G401.6 (cell line): ENCODE results near the gene ANKRD39.

Experiments
- FAIRE-seq: peaks from 2 replicates; lab custom pipeline; 2012; peaks lifted over from hg19 to GRCh38; lab: Jason Lieb, UNC

Gene ANKRD39

DNA sequence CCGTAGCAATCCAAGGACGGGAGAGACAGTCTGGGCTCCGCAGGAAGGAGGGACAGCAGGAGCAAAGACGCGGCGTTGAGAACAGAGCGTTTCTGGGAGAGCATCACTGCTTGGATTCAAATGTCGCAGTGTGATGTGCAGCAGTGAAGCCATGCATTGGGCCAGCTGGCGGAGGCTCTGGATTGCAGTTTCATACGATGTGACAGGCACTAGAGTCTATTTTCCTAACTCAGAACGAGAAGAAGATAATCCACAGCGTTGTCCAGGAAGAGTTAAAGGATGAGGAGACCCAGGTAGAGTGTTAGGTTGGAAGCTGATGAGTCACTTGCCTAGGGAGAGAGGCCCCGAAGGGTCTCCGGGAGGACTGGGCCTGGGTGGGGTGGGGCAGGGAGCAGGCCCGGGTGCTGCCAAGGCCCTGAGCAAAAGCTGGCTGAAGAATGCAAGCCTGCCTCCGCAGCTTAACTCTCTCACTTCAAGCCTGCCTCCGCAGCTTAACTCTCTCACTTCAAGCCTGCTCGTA is 29.7 kb upstream of the ANKRD39 start:
- FAIRE-seq, result no peak

DNA sequence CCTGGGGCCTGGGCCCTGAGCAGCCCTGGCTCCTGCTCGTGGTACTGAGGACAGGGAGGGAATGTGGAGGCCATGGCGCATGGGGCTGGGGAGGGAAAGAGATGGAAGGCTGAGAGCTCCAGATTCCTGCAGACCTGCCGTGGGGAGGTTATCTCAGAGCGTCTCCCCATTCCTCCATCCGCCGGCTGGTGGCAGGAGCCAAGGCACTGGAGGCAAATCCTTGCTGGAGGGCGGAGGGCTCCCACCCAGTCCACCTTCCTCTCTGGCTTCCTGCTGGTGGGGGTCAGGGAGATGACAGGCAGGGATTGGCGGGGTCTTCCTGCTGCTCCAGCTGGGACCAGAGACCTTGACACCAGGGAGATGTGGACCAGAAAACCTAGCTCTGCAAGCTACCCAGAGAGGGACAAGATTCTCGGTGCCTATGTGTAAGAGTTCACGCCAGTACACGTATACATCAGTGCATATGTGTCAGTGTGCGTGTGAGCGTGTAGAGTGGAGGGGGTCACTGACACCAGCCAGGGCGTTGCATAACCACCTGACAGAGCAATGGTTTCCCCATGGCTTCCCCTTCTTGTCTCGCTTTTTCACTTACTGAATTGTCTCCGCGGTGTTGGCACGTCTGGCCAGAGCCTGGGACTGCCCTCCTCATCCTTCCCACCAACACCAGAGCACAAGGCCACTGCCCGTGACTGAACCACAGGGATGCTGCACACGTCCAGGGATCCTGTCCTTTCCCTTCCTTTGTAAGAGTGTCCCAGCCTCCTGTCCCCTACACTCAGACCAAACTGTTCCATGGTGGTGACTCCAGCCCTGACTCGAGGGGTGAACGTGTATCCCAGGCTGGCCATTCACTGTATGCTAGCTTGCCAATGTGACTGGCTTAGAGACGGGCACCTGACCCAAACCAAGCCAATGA is 27.9 kb upstream of the ANKRD39 start:
- FAIRE-seq, result no peak

DNA sequence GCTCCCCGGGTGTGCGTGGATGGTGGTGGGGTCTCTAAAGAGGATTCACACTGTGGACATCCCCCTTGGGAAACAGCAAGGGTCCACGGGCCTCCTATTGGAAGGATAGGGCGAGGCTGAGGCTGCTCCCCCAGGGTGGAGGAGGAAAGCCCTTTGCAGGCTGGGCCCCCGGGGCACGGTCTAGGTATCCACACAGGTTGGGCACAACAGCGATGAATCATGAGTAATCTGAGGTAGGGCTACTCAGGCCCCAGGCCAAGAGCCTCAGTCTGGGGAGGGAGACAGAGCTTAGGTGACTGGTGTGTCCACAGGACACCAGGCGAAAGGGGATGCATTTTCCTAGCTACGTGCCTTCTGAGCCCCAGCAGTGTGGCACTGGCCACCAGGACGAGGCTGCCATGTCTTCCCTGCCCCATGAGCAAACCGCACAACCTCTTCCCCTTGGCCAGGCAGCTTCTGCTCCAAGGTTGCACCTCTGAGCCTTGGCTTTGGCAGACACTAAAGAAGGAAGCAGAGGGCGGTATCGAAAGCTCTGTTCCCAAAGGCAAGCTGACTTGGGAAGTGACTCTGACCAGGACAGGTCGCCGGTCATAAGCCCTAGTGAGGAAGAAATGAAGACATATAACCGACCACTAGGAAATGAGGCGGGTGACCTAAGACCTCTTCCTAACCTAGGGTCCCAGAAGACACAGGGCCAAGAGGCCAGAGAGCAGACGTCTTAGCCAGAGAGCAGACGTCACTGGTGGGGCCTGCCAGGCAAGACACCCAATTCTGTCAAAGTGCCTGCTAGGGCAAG is 26.7 kb upstream of the ANKRD39 start:
- no peak for FAIRE-seq

DNA sequence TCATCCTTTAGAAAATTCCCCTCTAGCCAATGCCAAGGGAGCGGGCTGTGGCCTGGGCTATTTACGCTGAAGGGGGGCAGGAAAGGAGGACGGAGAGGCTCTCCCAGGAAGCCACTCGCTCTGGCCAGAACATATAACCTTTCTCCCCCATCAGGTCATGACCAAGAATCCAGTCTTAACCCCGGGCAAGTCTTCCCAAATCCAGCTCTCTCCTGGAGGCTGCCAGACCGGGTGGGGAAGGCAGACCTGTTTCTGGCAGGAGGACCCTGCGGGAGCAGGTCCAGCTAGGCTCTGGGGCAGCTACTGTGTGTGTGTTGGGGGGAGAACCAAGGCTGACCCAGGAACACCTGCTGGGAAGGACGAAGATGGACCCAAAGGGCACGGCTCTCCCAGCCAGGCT is 25.5 kb upstream of the ANKRD39 start:
- no peak for FAIRE-seq

DNA sequence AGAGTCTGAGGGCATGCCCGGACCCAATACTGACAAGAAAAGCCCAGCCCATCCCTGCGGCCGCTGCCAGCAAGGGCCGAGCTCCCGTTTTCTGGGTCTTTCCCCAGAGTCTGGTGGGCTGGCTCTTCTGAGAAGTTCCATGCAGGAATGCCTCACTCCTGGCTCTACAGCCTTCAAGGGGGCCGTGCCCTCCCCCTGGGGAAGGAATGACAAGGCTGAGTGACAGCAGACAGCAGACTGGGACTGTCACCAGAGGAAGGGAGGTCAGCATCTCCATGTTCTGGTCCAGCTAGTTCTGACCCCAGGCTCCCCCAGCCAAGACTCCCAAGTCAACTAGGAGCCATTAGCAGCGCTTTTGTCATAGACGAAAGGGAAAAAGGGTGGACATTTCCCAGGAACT is 25.1 kb upstream of the ANKRD39 start:
- no peak for FAIRE-seq

DNA sequence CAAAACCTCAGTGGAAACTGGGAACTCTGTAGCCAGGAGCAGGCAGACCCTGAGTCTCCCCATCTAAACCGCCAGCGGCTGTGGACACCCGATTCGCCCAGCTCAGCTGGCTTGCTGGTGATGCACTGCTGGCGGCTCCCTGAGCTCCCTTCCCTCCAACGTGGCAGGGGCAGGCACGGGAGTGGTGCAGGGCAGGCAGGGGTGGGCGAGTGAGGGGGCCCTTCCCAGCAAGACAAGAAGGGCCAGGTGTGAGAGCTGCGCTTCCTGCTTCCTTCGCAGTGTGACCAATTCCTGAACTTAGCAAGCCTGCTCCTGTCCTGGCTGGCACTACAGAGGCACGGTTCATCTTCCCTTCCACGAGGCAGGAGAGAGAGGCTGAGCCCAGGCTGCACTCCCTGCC is 24.4 kb upstream of the ANKRD39 start:
- FAIRE-seq, result no peak

DNA sequence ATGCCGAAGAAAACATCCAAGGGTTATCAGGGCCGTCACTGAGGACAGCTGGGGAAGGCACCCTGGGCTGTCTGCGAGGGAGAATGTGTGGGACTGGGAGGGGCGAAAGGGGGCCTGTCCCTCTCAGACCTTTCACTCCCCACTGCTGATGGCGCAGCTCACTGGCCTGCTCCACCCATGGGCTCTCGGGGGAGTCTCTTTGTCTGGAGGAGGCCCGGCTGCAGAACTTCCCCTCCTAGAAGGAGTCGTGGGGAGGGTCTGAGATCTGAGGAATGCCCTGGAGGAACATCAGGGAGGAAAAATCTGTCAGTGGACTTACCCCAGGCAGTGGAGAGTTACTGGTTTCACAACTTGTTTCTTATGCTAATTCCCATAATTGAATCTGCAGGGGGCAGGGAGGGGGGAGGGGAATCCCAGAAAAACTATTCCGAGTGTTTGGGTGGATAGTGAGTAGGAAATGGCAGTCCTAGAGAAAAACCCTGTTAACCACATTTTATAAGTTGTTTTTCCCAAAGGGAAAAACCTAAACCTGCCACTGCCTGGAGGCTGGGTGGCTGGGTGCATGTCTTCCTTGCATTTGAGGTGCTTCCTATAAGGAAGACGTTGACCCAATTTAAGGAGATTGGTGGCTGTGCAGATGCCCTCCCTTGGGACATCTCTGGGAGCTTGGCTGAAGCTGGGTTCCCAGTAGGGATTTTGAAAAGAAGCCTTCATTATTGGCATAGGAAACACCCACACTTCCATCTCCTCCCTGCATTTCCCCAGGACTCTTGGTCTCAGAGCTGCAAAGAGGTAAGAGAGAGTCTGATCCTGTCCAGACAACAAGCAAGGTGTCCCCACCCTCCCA is 23.8 kb upstream of the ANKRD39 start:
- no peak for FAIRE-seq

DNA sequence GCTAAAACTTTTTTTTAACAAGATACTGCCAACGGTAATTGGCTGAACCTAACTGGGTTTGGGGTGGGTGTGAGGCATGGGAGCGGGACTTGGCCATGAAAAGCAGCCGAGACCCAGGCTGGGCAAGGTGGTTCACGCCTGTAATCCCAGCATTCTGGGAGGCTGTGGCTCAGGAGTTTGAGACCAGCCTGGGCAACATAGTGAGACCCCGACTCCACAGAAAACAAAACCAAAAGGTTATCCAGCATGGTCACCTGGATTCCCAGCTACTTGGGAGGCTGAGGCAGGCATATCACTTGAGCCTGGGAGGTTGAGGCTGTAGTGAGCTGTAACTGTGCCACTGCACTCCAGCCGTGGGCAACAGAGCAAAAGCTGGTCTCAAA is 23.1 kb upstream of the ANKRD39 start:
- FAIRE-seq, result no peak

DNA sequence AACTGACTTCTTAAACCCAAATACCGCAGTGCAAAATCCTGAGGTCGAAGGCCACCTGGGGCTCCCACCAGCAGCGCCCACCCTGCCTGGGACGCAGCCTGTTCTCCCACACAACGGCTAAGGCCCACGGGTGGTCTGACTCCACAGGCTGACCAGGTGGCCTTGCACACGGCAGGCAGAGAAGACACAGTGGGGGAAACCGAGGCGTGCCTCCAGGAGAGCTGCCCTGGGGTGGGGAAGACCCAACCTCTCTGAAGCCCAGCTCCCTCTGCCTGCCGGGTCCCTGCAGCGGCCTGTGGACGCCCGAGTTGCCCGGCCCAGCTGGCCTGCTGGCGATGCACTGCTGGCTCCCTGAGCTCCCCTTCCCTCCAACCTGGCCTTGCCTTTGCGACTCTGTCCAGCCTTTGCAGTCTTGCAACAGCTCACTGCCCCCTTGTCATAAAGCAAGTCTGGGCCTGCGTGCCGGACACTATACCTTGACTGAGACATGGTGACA is 21.8 kb upstream of the ANKRD39 start:
- no peak for FAIRE-seq

DNA sequence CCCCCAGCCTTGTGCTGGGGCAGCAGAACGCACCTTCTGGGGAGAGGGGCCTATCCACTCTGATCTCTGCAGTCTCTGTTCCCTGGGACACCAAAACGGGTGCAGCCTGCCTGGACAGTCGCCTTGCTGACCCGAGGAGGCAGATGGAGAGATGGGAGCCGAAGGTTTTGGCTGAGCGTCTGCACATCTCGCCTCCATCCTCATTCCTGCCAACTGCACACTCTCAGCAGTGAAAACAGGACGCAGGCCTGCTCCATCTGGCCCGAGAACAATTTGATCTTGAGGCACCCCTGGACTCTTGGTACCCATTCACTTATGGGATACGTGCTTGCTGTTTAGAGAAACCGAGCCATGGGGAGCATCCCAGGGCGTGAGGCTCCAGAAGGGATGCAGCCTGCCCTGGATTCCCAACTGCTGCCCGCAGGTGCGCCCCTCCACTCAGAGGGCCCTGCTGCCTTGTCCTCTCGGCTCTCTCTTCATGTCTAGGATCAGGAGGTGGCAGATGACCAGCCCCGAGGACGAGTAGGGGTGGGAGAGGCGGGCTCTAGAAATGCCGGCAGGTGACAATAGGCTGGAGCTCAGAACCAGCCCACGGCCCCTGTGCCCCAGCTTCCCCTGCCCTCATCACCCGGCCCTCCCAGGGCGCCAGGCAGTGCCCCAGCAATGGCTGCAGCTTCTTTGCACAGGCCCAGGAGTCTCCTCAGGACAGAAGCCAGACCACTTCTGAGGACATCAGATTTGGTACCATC is 21.2 kb upstream of the ANKRD39 start:
- FAIRE-seq, result no peak

DNA sequence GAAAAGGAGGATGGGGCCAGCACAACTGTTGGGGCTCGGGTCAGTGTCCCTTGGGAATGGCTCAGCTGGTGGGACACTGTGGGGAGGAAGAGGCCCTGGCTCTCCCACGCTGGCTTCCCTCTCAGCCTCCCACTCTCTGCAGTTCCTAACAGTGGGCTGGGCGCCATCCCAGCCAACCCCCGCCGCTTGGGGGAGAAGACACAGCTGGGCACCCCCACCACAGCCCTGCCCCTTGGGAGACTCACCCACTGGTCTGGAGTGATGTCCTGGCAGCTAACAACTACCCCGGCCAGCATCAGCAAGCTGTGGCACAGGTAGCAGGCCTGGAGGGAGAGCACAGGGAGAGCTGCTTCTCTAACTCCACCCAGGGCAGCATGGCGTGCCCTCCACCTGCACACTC is 20.4 kb upstream of the ANKRD39 start:
- no peak for FAIRE-seq

DNA sequence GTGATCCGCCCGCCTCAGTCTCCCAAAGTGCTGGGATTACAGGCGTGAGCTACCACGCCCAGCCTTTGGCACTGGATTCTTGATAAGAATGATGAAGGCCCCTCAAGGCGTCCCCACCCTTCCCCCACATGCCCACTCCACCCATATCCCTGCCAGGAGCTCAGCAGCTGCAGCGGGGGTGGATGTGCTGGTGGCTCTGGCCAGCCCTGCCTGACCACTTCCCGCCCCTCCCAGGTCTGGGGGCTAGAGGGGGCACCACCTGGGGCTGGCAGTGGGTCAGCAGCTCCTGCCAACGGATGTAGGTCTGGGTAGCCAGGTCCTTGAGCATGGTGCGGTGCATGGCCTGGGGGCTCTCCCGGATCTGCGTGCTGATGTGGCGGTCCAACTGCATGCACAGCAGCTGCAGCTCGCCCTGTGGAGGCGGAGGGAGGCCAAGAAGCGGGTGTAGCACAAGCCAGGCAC is 19.8 kb upstream of the ANKRD39 start:
- FAIRE-seq, result no peak

DNA sequence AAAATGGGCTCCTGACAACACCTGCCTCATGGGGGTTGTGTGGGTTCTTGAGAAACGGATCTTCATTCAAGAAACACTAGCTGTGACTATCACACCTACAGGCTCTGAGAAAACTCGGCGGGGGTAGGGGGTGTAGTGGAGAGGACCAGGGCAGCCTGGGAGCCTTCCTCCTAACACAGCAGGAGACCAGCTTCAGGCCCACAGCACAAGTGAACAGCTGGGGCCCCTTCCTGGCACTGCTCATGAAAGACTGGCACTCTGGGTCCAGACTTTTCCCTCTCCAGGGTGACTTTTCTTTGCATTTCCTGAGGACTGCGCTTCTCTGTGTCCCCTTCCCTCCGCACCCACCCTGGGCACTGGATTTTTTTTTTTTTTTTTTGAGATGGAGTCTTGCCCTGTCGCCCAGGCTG is 19.2 kb upstream of the ANKRD39 start:
- no peak for FAIRE-seq

DNA sequence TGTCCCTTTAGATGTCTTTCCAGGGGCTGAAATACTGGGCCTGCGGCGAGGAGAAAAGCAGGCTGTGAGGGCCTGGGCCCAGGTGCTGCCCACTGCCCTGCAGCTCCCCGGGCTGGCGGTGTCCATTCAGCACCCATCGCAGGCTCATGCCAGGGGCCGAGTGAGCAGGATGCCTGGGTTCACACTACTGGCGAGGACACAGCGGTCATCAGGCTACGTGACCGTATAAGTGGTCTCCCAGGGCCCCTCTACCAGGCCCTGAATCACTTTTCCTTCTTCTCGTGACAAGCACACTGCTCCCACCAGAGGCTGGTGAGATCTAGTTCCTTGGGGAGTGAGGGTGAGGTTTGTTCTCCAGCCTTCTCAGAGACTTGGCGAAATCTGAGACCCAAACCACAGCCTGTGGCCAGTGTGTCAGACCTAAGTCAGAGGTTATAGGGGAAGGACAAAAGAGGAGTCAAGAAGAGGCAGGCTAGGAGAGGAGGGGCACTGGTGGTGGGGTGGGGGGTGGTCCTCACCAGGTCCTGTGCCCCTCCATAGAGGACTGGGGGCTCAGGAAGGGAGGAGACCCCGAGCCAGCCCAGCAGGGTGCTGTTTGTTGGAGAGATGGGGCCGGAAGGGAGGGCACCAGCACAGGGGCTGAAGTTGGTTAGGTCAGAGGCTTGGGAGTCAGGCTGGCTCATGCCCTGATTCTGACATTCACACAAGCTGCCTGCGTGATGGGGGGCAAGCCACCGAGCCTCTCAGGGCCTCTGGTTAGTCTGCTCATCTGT is 18.6 kb upstream of the ANKRD39 start:
- FAIRE-seq, result no peak

DNA sequence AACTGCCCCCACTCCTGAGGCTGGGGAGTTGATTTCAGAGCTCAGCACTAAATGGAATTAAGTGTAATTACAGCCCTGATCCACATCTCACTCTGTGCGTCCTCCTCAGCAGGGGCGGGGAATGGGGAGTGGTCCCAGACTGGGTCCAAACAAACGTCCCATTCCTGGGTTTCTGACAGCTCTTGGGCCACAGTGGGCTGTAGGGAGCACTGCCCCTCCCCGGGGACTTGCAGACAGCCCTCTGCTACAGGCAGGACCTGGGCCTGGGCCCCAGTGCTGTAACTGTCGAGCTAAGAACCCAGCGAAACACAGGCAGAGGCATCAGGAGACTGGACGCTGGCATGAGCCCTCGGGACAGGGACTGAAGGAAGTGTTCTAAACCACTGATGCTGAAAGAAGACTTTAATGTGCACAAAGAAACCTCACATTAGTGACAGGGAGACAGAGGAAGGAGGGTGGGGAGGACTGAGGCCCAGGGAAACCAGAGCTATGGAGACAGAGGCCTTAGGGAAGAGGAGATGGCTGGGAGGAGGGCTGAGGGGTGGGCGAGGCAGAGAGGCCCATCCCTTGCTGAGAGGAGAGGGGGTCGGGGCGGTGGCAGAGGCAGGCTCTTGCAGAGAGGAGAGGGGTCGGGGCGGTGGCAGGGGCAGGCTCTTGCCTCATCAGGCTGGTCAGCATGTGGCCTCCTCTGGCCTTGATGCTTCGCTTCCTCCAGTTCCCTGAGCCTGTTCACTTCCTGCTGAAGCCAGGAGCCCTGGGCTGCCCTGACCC is 17.9 kb upstream of the ANKRD39 start:
- FAIRE-seq, result no peak

DNA sequence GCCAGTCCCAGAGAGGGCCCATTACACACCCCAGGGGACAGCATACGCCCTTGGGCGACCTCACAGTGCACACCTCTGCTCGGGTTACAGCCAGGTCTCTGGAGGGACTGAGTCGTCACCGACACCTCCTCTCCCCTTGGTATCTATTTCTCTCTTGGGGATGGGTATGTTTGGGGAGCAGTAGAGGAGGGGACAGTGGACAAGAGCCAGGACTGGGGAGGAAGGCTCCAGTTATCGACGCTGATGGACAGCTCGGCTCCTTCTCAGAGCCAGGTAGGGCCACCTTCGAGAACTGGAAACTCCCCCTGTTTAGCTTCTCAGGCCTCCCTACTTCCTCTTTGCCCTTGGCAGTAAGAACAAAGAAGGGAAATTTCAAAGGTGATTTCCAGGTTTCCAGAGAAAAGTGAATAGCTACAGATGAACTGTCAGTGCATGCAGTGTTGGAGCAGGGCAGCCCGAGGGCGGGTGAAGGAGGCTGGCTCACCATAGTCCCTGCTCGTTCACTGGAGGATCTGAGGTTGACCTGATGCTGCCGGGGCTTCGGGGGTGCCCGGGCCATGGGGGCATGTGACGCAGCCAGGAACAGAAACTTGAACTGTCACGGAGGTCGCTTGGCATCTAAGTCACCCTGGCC is 16.5 kb upstream of the ANKRD39 start:
- no peak for FAIRE-seq

DNA sequence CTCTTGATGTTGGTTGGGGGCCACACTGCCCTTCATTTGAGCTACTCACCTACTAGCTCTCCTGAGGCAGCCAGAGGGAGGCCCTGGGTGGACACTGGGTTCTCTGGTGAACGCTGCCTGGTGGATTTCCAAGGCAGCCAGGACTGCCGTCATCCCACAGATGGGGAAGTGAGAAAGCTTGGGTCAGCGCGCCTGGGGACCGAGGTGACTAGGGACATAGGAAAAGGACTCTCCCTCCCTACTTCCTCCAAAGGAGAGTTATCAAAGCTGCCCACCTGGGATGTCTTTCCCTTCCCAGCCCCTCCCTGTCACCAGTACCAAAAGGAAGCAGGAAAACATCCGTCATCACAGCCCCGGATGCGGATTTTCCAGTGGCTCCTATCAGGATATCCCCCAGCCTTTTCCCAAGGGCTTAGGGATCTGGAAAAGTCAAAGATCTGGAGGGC is 15.9 kb upstream of the ANKRD39 start:
- no peak for FAIRE-seq

DNA sequence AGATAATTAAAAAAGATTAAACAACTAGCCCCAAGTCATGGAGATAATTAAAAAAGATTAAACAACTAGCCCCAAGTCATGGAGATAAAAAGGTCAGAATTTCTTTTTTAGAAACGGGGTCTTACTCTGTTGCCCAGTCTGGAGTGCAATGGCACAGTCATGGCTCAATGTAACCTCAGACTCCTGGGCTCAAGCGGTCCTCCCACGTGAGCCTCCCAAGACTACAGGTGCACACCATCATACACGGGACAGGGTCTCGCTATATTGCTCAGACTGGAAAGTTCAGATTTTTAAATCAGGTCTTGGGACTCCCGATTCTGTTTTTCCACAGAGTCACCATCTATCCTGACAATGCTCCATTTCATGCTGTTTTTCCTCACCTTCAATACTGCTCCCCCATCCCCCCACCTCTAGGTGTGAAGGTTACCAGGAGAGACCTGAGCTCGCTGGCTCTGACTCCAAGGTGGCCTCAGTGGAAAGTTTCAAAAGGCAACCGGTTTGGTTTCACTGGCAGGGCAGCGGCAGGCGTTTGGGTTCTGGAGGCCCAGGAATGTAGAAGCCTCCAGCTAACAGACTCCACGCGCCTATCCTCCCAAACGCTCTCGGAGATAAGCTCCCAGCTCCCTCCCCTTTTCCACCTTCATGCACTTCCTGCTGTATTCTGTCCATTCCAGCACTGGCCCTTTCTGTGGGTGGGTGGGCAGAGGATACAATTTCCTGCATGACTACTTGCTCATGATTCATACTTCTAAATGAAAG is 15.0 kb upstream of the ANKRD39 start:
- FAIRE-seq, result no peak
